Measurements from ENCODE around the gene ACAN. TPM values are rescaled to one million over a fixed set of nuclear protein-coding genes. Genes with fewer than 3 reads are reported as not detected.

ACAN gene
- total RNA-seq, 1 donor from 2014 or later: 0.03 TPM

GRCh38 chr15:88830016-88830415 lies 26.8 kb downstream of the ACAN start:
- Mint-ChIP-seq H3K4me1 (ENCODE audit: unreplicated experiment) (peaks cover 3% of the 10 kb centered on the region), H3K4me3 (ENCODE audit: unreplicated experiment) (no peak overlapping the region), H3K9me3 (ENCODE audit: unreplicated experiment) (no peaks in the 10 kb centered on the region), H3K27me3 (ENCODE audit: unreplicated experiment) (peaks cover 10% of the 10 kb centered on the region), H3K36me3 (ENCODE audit: low read depth, unreplicated experiment) (no peaks in the 10 kb centered on the region), H3K27ac (ENCODE audit: unreplicated experiment) (no peak overlapping the region)
- no peak for DNase-seq (ENCODE audit: low spot score)
- no peak for TF ChIP-seq CTCF (IDR thresholded peaks at IDR 0.05; ENCODE audit: unreplicated experiment)

GRCh38 chr15:88832820-88833730 lies 29.8 kb downstream of the ACAN start:
- H3K36me3 Mint-ChIP-seq (ENCODE audit: low read depth, unreplicated experiment): no peaks in the 10 kb centered on the region
- DNase-seq (ENCODE audit: low spot score): no peak
- peaks cover 11% of the 10 kb centered on the region for H3K27me3 Mint-ChIP-seq (ENCODE audit: unreplicated experiment)
- no peaks in the 10 kb centered on the region for H3K9me3 Mint-ChIP-seq (ENCODE audit: unreplicated experiment)
- TF ChIP-seq CTCF (IDR thresholded peaks at IDR 0.05; ENCODE audit: unreplicated experiment): no peak
- H3K4me1 Mint-ChIP-seq (ENCODE audit: unreplicated experiment): no peaks in the 10 kb centered on the region
- H3K27ac Mint-ChIP-seq (ENCODE audit: unreplicated experiment): no peak overlapping the region
- no peak overlapping the region for H3K4me3 Mint-ChIP-seq (ENCODE audit: unreplicated experiment)

GRCh38 chr15:88833731-88834100 lies 30.5 kb downstream of the ACAN start:
- H3K4me1 Mint-ChIP-seq (ENCODE audit: unreplicated experiment): no peaks in the 10 kb centered on the region
- no peak for DNase-seq (ENCODE audit: low spot score)
- no peaks in the 10 kb centered on the region for H3K9me3 Mint-ChIP-seq (ENCODE audit: unreplicated experiment)
- no peak overlapping the region for H3K4me3 Mint-ChIP-seq (ENCODE audit: unreplicated experiment)
- no peaks in the 10 kb centered on the region for H3K36me3 Mint-ChIP-seq (ENCODE audit: low read depth, unreplicated experiment)
- H3K27me3 Mint-ChIP-seq (ENCODE audit: unreplicated experiment): peaks cover 8% of the 10 kb centered on the region
- H3K27ac Mint-ChIP-seq (ENCODE audit: unreplicated experiment): no peak overlapping the region
- TF ChIP-seq CTCF (IDR thresholded peaks at IDR 0.05; ENCODE audit: unreplicated experiment): no peak

DNA sequence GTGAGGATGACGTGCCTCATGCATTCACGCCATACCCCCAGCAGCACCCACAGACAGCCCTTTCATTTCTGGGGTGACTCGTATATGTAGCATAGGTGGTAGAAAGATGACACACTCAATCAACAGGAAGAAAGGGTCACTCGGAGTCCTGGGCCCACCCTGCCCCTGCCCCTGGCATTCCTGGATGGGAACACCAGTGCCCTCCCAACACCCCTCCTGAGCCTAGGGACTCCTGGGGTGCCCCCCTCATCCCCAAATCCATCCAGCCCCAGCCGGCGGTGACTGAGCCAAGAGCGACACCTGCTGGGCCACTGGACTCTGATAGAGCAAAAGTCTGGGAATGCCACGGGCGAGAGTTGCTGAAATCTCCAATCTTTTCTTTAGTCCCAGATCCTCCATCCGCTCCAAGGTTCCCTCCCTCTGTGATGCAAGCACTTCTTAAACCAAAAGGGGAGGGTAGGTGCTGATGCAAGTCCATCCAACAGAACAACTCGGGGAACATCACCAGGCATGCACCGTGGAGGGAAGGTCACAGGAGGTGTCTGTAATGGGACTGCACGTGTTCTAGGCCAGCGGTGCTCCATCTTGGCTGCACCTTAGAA lies 31.1 kb downstream of the ACAN start:
- peak; percentile 42 for TF ChIP-seq CTCF (IDR thresholded peaks at IDR 0.05; ENCODE audit: unreplicated experiment)
- Mint-ChIP-seq H3K9me3 (ENCODE audit: unreplicated experiment) (no peaks in the 10 kb centered on the region), H3K27ac (ENCODE audit: unreplicated experiment) (no peak overlapping the region), H3K4me3 (ENCODE audit: unreplicated experiment) (no peak overlapping the region), H3K27me3 (ENCODE audit: unreplicated experiment) (peaks cover 8% of the 10 kb centered on the region), H3K36me3 (ENCODE audit: low read depth, unreplicated experiment) (no peaks in the 10 kb centered on the region), H3K4me1 (ENCODE audit: unreplicated experiment) (no peaks in the 10 kb centered on the region)
- DNase-seq (ENCODE audit: low spot score): peak; percentile 60

GRCh38 chr15:88835119-88835518 lies 31.9 kb downstream of the ACAN start:
- H3K36me3 Mint-ChIP-seq (ENCODE audit: low read depth, unreplicated experiment): no peaks in the 10 kb centered on the region

More at GRCh38 chr15:88835119-88835518, 31.9 kb downstream of the ACAN start:
- no peaks in the 10 kb centered on the region for H3K9me3 Mint-ChIP-seq (ENCODE audit: unreplicated experiment)
- DNase-seq (ENCODE audit: low spot score): no peak
- no peak overlapping the region for H3K4me3 Mint-ChIP-seq (ENCODE audit: unreplicated experiment)
- TF ChIP-seq CTCF (IDR thresholded peaks at IDR 0.05; ENCODE audit: unreplicated experiment): no peak
- no peaks in the 10 kb centered on the region for H3K4me1 Mint-ChIP-seq (ENCODE audit: unreplicated experiment)
- H3K27me3 Mint-ChIP-seq (ENCODE audit: unreplicated experiment): peaks cover 8% of the 10 kb centered on the region
- no peak overlapping the region for H3K27ac Mint-ChIP-seq (ENCODE audit: unreplicated experiment)

Measured in endothelial cell (in vitro differentiated cells).